Upper lobe of right lung (tissue), 1 donor: ENCODE measurements around the gene KCNN4. TPM values are rescaled to one million over a fixed set of nuclear protein-coding genes. Genes with fewer than 3 reads are reported as not detected.

ENCODE experiments used
- ATAC-seq: fragments of 200-7000 bp; cut with Tn5 transposase; one replicate; pipeline ENCODE4 v1.9.1; 2020; ENCODE audit warnings: mild to moderate bottlenecking, moderate library complexity
- DNase-seq: peaks from one replicate; pipeline ENCODE4 v3.0.0-alpha.2; 2020
- H3K27ac ChIP-seq: fragments of 200-600 bp; one replicate; pipeline ENCODE4 v1.8.0; 2022
- H3K27me3 ChIP-seq: fragments of 200-600 bp; one replicate; pipeline ENCODE4 v1.8.0; 2022; ENCODE audit warnings: mild to moderate bottlenecking
- H3K36me3 ChIP-seq: fragments of 200-600 bp; one replicate; pipeline ENCODE4 v1.8.0; 2022
- H3K4me1 ChIP-seq: fragments of 200-600 bp; one replicate; pipeline ENCODE4 v1.8.0; 2022
- H3K4me3 ChIP-seq: fragments of 200-600 bp; one replicate; pipeline ENCODE4 v1.8.0; 2022; ENCODE audit warnings: mild to moderate bottlenecking
- H3K9me3 ChIP-seq: fragments of 200-600 bp; one replicate; pipeline ENCODE4 v1.8.0; 2022
- CTCF ChIP-seq: fragments of 200-600 bp; IDR thresholded peaks from one replicate; pipeline ENCODE4 v1.8.0; 2022; ENCODE audit warnings: antibody characterized with exemption
- intact Hi-C: fragments of 100-400 bp; cut with DNase I; formaldehyde crosslinking; loops from one replicate; pipeline ENCODE4 v1.11.0; 2022
- total RNA-seq: library from RNA; stranded (reverse); fragmentation: NEBNext Ultra II Directional; extraction: Animal tissue kit (Norgen Biotek cat#: 25700); gene quantifications from one replicate; pipeline ENCODE4 v1.2.1, GENCODE V29; 2021
- donor health status: DM: no; HTN: yes; CAD: no; lungs with severe emphysema.

Gene KCNN4
- total RNA-seq, 1 donor from 2014 or later, result 7.3 TPM

- TF ChIP-seq CTCF, result no peak
- intact Hi-C loops, result no loop called here
- Histone ChIP-seq H3K36me3 (peaks cover 41% of the 10 kb centered on the region), H3K4me1 (peaks cover 9% of the 10 kb centered on the region), H3K27me3 (no peaks in the 10 kb centered on the region), H3K27ac (no peak overlapping the region), H3K4me3 (no peak overlapping the region), H3K9me3 (no peaks in the 10 kb centered on the region)
- ATAC-seq (no peak), DNase-seq (no peak)
These were observed 53.2 kb downstream of the KCNN4 start for GRCh38 chr19:43727593-43727853.

GRCh38 chr19:43726736-43727592 is 53.8 kb downstream of the KCNN4 start:
- intact Hi-C loops, result no loop called here
- no peak for DNase-seq
- H3K4me3 ChIP-seq, result no peak overlapping the region
- H3K9me3 ChIP-seq, result no peaks in the 10 kb centered on the region
- peaks cover 36% of the 10 kb centered on the region for H3K36me3 ChIP-seq
- H3K4me1 ChIP-seq, result peaks cover 4% of the 10 kb centered on the region
- TF ChIP-seq CTCF, result no peak
- no peaks in the 10 kb centered on the region for H3K27me3 ChIP-seq
- no peak overlapping the region for H3K27ac ChIP-seq
- peak; percentile 25 for ATAC-seq

- intact Hi-C loops, result no loop called here
- Histone ChIP-seq H3K4me1 (no peaks in the 10 kb centered on the region), H3K27me3 (no peaks in the 10 kb centered on the region), H3K4me3 (no peak overlapping the region), H3K9me3 (no peaks in the 10 kb centered on the region), H3K27ac (no peak overlapping the region), H3K36me3 (peaks cover 21% of the 10 kb centered on the region)
- DNase-seq, result no peak
- ATAC-seq, result no peak
- no peak for TF ChIP-seq CTCF
These were observed 55.3 kb downstream of the KCNN4 start for GRCh38 chr19:43725468-43725867.

GRCh38 chr19:43724896-43725295 is 55.9 kb downstream of the KCNN4 start:
- ATAC-seq (no peak), DNase-seq (no peak)
- H3K36me3 ChIP-seq, result peaks cover 15% of the 10 kb centered on the region
- no peaks in the 10 kb centered on the region for H3K4me1 ChIP-seq
- H3K9me3 ChIP-seq, result no peaks in the 10 kb centered on the region
- H3K4me3 ChIP-seq, result no peak overlapping the region
- no peak for TF ChIP-seq CTCF
- intact Hi-C loops, result no loop called here
- H3K27me3 ChIP-seq, result no peaks in the 10 kb centered on the region
- H3K27ac ChIP-seq, result no peak overlapping the region

GRCh38 chr19:43723588-43723987 is 57.2 kb downstream of the KCNN4 start:
- Histone ChIP-seq H3K4me3 (no peak overlapping the region), H3K27ac (no peak overlapping the region), H3K27me3 (no peaks in the 10 kb centered on the region), H3K4me1 (no peaks in the 10 kb centered on the region), H3K9me3 (no peaks in the 10 kb centered on the region), H3K36me3 (peaks cover 6% of the 10 kb centered on the region)
- TF ChIP-seq CTCF, result peak; percentile 26
- ATAC-seq, result peak; percentile 24
- DNase-seq, result no peak
- intact Hi-C loops, result no loop called here
